ELF-1 (cell line): ENCODE data around the gene ZFYVE19.
"Not testable (repeated sequence)": the region's sequence is repeated elsewhere in the genome, so short reads cannot be mapped to it uniquely, and the experiment has no call there.

ENCODE experiments used
- DNase-seq: peaks from one replicate; pipeline ENCODE4 v3.0.0-alpha.2; 2016; ENCODE audit warnings: low read depth, low spot score

Gene ZFYVE19

GRCh38 chr15:40846841-40847222 lies 39.9 kb downstream of the ZFYVE19 start:
- DNase-seq: no peak

DNA sequence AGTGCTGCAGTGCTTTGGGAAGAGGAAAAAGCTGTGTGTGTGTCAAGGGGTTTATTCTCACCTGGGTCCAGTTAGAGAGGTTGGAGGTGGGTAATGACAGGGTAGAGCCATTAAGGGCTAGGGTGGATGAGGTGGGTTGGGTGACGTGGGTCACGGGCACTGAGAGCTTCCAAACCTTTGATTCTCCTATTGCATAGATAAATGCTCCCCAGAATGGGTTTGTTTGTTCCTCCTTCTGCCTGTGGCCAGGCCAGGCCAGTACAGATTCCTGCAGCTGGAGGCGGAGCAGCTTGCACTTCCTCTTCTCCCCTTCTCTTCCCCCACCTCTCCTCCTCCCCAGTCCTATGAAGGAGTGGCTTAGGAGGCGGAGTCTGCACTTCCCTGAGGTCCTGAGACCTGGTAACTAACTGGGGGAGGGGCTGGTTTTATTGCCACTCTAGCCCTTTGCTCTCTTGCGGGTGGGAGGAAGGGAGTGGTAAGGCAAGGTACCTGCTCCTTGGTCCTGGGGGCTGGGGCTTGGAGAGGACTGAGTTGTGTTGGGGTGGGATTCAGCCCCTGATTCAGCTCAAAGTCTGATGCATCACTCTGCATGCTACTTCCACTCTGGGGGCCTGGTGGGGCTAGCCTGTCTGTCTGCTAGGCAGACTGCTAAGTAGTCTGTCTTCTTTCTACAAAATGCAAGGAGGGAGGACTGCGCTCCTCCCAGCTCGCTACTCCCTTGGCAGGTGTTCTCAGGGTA lies 40.5 kb downstream of the ZFYVE19 start:
- peak; percentile 90 for DNase-seq

- no peak for DNase-seq
Measured at GRCh38 chr15:40850576-40851112, 43.8 kb downstream of the ZFYVE19 start.

DNA sequence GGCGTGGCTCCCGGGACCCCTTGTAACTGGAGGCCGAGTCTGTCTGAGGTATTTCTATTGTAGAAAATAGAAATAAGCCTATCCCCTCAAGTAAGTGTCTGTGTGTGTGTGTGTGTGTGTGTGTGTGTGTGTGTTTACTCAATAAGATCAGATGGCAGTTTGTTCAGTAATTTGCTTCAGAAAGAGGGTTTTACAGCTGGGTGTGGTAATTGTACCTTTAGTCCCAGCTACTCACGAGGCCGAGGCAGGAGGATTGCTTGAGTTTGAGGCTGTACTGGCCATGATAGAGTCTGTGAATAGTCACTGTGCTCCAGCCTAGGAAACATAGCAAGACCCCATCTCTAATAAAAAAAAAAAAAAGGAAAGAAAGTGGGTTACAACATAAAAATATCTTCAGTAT lies 45.6 kb downstream of the ZFYVE19 start:
- DNase-seq: no peak

DNA sequence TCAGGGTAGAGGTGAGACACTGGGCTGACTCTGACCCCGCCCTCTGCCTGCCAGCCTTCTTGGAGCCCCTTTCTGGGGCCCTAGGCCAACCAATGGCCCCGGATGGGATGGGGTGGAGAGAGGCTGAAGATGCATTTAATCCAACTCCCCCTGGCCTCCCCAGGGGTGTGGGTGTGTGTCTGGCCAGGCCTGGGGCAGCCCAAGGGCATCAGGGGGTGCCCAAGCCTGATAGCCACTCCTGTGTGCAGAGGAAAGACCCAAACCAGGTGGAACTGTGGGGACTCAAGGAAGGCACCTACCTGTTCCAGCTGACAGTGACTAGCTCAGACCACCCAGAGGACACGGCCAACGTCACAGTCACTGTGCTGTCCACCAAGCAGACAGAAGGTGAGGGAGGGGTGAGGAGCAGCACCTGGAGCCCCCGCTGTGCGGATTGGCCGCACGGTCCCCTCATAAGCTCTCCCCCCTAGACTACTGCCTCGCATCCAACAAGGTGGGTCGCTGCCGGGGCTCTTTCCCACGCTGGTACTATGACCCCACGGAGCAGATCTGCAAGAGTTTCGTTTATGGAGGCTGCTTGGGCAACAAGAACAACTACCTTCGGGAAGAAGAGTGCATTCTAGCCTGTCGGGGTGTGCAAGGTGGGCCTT lies 46.5 kb downstream of the ZFYVE19 start:
- no peak for DNase-seq

DNA sequence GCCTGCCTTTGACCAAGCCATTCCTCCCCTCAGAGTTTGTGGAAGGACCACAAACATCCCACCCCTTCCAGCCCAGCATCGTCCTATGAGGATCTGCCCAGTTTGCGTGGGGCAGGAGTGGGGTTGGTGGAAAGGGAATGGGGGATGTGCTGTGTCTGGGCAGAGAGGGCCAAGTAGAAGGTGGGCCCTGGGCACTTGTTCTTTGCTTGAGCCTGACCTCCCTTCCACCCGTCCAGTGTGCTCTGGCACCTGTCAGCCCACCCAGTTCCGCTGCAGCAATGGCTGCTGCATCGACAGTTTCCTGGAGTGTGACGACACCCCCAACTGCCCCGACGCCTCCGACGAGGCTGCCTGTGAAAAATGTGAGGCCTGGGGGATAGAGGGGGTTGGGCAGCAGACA lies 47.3 kb downstream of the ZFYVE19 start:
- no peak for DNase-seq

- no peak for DNase-seq
Measured at GRCh38 chr15:40855706-40856234, 48.9 kb downstream of the ZFYVE19 start.

DNA sequence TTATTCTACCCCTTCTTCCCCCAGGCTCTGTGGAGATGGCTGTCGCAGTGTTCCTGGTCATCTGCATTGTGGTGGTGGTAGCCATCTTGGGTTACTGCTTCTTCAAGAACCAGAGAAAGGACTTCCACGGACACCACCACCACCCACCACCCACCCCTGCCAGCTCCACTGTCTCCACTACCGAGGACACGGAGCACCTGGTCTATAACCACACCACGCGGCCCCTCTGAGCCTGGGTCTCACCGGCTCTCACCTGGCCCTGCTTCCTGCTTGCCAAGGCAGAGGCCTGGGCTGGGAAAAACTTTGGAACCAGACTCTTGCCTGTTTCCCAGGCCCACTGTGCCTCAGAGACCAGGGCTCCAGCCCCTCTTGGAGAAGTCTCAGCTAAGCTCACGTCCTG lies 49.9 kb downstream of the ZFYVE19 start:
- no peak for DNase-seq

DNA sequence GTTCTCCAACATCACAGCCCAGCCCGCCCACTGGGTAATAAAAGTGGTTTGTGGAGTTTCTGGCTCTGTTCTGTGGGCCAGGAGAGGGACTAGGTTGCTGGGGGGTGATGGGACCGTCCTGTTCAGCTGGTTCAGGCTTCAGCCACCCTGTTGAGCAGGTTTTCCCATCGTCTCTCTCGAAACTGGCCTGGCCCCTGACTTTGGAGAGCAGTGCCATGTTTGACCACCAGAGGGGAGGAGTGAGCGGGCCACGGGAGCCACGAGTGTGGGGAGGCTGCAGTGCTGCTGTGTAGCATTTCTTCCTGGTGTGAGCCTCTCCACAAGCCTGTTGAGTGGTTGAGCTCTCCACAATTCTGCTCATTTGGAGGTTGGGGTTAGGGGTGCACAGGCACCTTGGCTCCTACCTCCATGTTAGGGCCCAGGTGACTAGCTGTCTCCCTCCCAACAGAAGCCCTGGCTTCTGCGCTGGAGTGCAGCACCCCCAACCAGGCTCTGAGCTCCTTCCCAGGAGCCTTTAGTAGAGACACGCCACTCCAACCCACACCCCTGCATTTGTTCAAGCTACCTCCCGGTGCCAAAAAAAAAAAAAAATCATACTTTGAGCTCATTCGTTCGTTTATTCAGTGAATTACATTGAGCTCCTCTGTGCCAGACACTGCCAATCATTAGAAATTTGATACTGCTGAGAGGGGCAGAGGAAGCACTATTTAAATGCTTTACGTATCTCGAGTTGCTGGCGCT lies 50.9 kb downstream of the ZFYVE19 start:
- peak; percentile 96 for DNase-seq

DNA sequence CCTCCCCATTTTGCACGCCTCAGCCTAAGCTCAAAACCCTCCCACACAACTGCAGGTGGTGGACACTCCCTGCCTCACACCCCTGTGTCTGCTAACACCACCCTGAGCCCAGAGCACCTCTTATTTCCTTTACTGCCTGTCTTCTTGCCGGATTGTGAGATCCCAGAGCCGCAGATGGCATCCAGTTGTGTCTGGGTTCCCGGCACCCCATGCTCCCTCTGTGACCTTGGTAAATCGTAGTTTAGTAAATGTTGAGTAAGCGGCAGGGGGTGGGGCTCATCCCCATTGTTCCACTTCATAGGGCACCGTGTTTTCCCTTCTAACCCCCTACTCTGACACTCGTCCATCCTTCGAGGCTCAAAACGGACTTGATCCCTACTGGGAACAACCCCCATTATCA lies 51.8 kb downstream of the ZFYVE19 start:
- DNase-seq: no peak

DNA sequence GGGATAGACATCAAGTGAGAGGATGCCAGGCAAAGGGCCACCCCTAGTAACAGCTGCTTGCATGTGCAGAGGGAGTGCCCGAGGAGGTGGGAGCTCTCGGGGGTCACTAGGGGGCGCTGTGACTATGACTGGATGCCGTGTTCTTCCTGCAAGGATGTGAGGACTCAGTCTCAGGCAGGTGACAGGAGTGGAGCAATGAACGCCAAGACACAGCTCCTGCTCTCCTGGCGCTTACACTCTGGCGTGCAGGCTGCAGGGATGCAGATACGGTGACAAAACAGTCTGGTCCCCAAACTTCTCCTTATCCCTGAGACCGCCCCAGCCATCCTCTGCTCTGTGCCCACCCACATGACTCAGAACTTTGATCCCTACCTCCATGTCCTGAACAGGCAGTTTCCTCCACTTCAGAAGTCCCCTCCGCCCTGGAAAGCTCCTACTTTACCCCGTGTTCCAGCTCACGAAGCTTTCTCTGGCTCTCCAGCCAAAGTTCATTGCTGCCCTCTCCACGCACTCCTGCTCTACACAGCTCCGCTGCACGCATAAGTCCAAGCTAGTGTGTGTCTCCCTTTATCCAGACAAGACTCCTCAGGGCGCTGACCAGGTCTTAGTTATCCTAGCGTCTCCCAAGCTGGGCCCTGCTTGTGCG lies 52.4 kb downstream of the ZFYVE19 start:
- peak; percentile 91 for DNase-seq

DNA sequence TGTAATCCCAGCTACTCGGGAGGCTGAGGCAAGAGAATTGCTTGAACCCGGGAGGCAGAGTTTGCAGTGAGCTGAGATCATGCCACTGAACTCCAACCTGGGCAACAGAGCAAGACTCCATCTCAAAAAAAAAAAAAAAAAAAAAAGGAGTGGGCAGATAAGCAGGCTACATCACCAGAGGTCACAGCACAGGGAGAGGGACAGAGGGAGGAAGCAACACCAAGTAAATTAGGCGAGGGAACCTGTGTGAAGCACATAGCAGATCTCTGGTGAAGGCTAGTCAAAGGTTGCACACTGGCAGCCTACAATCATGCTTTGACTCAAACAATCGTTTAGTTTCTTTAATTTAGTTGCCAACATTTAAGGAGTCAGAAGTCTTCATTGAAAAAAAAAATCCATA lies 54.3 kb downstream of the ZFYVE19 start:
- DNase-seq: not testable (repeated sequence)

DNA sequence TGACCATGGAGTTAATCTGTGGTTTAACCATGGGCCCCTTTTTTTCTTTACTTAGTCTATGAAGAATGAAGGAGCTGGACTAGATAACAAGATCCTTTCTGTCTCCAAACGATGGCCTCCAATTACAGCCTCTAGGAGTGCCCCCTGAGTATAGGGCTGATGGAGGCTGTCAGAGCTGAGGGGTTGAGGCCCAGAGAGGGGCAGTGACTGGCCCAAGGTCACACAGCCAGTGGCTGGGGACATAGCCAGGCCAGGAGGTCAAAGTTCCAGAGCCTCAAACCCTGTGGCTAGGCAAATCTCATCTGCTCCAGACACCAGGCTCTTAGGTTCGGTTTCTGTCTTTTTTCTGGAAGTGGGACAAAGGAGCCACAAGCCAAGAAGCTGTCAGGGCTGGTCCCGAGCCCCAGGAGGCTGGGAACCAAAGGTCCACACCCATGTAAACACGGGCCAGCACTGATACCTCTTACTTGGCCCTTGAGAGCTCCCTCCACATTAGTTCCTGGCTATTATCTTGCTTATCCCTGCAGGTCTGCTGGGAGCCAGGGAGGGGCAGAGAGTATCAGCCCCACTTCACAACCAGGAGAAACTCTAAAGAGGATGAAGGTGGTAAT lies 56.9 kb downstream of the ZFYVE19 start:
- no peak for DNase-seq
